ENCODE results near the gene KIF5A.
A peak's percentile ranks its signal among the peaks of the same experiment; 100 is the strongest.

KIF5A gene

GRCh38 chr12:57535764-57536596, 13.9 kb upstream of the KIF5A start:
- DNase-seq: no peak

DNA sequence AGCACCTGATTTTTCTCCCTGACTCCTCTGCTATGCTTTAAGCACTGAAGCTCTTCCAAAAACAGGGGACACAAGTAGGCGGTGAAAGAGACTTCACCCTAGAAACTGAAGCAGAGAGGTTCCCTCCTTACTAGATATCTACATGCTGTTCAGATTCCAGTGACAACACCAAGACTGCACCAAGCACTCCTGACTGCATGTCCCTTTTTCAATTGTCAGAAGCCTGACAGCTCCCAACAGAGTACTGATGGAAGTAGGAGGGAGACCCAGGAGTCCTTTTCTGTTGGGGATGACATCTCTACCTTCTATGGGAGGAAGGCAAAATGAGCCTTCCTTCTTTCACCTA, 13.3 kb upstream of the KIF5A start:
- no peak for DNase-seq

DNA sequence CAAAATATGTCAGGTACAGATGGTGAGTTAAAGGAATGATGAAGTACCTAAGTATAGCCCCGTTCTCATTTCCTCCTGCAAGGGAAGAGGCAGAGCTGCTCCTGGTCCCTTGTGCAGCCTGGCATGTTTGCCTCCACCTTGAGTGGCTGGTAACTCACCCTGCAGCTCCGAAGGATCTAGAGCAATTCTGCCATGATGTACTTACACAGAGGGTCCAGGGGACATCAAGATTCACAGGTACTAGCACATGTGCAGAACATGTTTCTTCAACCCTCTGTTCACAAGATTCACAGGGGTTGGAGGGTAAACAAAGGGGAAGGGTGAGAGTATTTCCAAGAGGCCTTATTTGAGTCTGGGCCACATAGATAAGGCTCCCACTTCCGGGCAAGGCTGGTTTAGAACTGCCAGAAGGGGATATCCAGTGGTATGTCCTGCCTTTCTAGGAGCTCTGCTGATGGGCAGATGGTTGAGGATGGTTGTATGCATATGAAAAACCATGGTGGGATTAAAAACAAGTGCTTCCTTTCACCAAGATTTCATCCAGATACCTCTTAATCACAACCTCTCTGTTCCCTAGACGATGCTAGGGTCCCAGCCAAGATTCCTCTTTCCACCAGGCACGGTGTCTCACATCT, 10.6 kb upstream of the KIF5A start:
- DNase-seq: no peak

DNA sequence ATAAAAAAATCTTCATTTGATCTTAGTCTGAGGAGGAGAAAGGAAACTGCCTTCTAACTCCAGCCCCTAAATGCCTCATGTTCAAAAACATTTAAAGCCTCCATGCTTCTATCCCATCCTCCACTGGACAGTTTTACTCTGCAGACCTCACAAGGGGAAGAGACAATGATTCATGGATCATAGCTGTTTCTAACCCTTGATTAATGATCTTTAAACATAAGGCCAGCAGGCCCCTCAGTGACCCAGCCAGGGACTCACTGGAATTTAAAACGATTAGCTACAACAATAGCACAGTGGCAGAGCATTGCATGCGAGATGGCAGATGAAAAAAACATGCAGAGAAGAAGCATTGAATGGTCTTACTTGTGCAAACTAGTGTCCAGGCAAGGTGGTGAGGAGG, 8.8 kb upstream of the KIF5A start:
- DNase-seq: no peak

GRCh38 chr12:57541717-57542116, 8.1 kb upstream of the KIF5A start:
- no peak for DNase-seq

DNA sequence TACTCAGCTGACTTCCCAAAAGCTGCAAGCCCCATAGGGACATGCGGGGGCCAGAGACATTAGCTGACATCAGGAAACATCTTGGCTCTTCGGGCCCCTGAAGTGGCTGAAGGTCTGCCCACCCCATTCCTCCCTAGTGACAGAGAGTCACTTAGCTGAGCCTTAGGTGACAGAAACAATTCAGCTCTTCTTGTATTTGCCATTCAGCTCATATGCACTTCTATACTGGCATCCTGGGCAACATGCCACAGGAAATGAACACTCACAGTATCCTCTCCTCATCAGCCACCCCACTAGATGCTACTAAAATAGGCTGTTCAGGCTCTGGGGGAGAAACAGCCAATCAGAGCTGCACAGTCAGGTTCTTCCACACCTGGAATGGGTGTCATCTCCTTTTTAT, 6.3 kb upstream of the KIF5A start:
- no peak for DNase-seq

GRCh38 chr12:57545809-57546437, 3.9 kb upstream of the KIF5A start:
- peak; percentile 14 for DNase-seq

DNA sequence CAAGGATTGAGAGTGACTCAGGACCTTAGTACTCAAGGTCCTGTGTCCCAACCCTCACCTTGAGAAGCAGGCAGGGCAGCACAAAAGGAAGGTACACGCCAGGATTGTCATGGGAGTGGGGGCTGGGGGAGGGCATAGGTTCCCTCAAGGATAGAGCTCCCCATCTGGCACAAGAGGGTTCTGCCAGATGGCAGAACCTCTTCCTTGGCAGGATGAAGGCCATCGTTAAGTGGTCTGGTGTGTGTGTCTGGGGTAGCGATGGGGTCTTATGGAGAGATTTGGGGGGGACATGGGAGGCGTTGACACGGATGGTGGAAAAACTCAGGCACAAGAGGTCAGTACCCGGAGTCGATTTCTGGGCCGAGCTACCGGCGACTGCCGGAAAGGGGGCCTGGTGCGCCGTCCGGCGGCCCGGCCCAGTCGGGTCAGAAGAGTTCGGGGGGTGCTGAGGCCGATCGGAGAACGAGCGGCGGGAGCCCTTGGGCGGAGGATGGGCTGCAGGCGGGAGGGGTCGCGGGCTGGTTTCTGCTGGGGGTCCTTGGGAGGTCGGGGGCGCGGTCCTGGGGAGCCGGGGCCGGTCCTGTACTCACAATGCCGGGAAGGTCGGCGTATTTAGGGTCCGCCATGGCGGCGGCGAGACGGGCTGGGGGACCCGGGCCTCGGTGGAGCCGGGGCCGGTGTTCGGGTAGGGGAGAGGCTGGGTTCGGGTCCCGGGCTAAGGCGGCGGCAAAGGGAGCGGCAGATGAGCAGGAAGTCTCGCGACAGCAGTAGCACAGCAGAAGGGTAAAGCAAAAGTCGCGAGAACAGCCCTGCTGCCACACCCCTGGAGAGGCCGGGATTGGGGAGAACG, 3.2 kb upstream of the KIF5A start, which contains the start of gene DCTN2:
Gene DCTN2, minus strand, starts transcription at position 755 of the 850 bp plus-strand sequence. Its CDS starts 129 bp downstream, at position 626.
- peak; percentile 95 for DNase-seq

- DNase-seq: no peak
These were observed 2.4 kb upstream of the KIF5A start for GRCh38 chr12:57547288-57548012.

- no peak for DNase-seq
These were observed 1.9 kb upstream of the KIF5A start for GRCh38 chr12:57548013-57548315.

- no peak for DNase-seq
These were observed 1.4 kb upstream of the KIF5A start for GRCh38 chr12:57548488-57548887.

- DNase-seq: no peak
These were observed 488 bp upstream of the KIF5A start for GRCh38 chr12:57549203-57549908.

DNA sequence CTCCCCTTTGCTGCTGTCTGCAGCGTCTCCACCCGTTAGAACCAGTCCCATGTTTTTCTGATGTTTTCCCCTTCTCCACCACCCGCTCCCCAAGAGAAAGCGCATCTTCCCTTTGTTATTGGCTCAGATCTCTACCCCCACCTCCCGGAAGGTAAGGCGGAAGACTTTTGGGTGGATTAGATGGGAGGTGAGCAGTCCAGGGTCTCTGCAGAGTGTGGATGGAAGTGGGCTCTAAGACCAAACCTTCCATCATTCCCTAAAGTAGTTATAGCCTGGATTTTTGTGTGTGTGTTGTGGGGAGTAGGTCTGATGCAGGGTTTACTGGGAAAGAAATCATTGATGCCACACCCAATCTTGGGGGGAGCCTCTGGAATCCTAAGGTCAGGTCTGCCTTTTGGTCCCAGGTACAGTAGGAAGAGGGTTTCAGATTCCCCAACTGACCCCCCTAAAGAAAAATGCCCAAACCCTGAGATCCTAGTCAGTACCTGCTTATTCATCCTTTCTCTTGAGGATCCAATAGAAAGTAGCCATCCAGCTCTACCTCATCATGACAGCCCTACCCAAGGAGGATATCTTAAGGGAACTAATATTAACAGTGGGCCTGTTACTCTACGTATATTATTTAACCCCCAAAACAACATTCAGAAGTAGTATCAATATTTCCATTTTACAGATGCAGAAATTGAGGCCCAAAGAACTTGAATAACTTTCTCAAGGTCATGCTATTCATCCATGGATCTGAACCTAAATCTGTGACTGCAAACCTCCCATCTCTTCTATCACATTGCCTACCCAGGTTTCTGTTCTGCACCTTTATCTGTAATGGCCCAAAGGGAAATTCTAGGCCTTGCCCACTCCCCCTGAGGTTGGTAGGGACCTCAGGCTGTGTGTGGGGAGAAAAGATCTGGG, 1.1 kb downstream of the KIF5A start:
- DNase-seq: no peak

DNA sequence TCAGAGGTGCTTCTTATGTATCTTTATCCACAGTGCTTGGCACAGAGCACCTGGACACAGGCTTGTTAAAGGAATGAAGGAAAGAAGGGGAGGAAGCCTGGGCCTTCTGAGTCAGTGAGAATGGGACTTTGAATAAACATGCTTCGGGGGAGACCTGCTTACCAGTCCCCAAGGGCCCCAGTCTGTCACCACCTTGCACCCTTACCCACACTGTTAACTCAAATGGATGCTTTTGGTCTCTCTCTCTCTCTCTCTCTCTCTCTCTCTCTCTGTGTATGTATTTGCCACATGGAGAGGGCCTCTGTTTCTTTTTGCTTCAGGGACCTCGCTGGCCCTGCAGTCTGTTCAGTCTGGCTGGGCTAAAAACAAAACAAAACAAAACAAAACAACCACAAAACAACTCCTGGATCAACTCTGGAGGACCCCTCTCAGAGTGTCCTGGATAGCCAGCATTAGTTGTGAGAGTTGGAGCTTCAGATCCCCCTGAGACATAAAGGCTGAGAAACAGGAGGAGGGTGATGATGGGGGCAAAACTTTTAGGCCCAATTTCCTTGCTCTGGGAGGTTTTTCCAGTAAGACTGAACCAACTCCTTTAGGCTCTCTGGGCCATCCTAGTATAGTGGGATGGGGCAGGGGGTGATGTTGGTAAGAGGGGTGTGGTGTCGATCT, 1.9 kb downstream of the KIF5A start:
- no peak for DNase-seq

DNA sequence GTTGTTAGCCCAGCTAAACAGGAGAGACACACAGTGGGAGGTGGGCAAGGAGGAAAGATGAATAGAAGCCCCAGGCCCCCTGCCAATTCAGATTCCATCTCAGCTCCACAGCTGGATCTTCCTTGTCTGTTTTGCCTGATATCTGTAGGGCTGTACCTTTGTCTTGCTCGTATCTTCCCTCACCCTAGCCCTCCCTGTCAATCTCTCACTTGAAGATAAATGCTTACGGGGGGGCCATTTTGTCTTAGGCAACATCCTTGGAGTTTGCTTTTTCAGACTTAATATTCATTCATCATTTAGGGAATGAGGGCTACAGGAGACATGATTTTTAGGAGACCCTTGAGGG, 2.4 kb downstream of the KIF5A start:
- no peak for DNase-seq

- DNase-seq: no peak
These were observed 3.0 kb downstream of the KIF5A start for GRCh38 chr12:57552835-57553313.

DNA sequence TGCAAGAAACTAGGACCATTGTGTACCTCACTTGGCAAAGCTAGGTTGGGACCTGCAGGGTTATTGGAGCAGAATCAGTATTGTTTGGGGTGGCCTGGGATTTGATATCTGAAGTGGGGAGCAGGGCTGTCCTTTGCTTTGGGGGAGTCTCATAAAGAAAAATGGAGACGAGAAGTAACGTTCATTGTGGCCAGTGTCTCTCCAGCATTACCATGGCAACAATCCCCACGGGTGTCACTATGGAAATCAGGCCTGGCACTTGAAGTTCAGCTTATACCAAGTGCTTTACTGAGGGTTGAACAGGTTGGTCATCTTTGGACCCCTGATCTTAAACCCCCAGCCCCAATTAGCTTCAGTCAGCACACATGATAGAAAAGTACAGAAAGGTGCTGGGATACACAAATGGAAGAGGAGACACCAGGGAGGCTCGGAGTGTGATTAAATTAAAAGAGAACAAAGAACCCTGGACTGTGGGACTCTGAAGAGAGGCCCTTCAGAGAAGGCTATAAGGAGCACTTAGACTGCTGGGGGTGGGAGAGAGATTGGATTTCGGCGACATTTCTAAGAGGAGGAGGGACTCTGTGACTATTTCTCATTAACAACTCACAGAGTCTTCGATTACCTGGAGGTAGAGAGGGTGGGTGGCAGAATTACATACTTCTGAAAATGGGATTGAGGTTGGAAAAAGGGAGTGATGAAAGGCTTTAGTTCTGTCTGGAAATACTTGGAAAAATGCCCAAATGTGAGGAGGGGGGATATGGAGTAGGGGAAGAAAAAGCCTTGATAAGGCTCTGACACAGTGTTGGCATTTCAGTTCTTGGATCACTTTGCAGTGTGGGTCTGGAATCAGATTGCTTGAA, 3.7 kb downstream of the KIF5A start:
- no peak for DNase-seq

GRCh38 chr12:57554453-57554852, 4.6 kb downstream of the KIF5A start:
- no peak for DNase-seq

GRCh38 chr12:57554897-57555296, 5.1 kb downstream of the KIF5A start:
- DNase-seq: no peak
